GM12878 (cell line): ENCODE data around the gene RAD51. TPM values are rescaled to one million over a fixed set of nuclear protein-coding genes. Genes with fewer than 3 reads are reported as not detected.

Experiments
- ATAC-seq: fragments of 200-7000 bp; cut with Tn5 transposase; 3 replicates; pipeline ENCODE4 v1.9.1; 2020; ENCODE audit warnings: mild to moderate bottlenecking, moderate library complexity
- BruUV-seq: library from RNA; stranded (reverse); fragments of 400-500 nt; replicated peaks from 2 replicates; lab custom pipeline; 2021; lab: Mats Ljungman, UMichigan
- CTCF ChIA-PET: fragments of 300-600 bp; sonication (Branson Sonifier 250); formaldehyde crosslinking; extraction: SDS; loops from one replicate; lab custom pipeline; 2021; ENCODE audit warnings: inconsistent platforms; lab: Yijun Ruan, JAX
- POLR2A ChIA-PET: fragments of 350-600 bp; formaldehyde crosslinking; extraction: SDS; loops from one replicate; lab custom pipeline; 2021; ENCODE audit warnings: inconsistent platforms; lab: Charles Lee
- RAD21 ChIA-PET: fragments of 300-600 bp; sonication (Branson Sonifier 250); formaldehyde crosslinking; loops from one replicate; lab custom pipeline; 2023; ENCODE audit warnings: antibody characterized with exemption; ENCODE audit not compliant: unreplicated experiment; lab: Charles Lee
- SMC1A ChIA-PET: fragments of 300-600 bp; sonication (Branson Sonifier 250); formaldehyde crosslinking; loops from one replicate; lab custom pipeline; 2023; ENCODE audit not compliant: unreplicated experiment, uncharacterized antibody; lab: Charles Lee
- DNase-seq: peaks from one replicate; pipeline ENCODE4 v3.0.0-alpha.2; 2011; ENCODE audit warnings: low read depth, low spot score
- FAIRE-seq: peaks from 3 replicates; lab custom pipeline; 2011; peaks lifted over from hg19 to GRCh38; lab: Jason Lieb, UNC
- H2AFZ ChIP-seq: 2 replicates; pipeline ENCODE4 v1.6.0; 2011; ENCODE audit warnings: low read depth, low read length, control low read depth; ENCODE audit not compliant: control insufficient read depth
- H3K27ac ChIP-seq: 2 replicates; pipeline ENCODE4 v1.5.1; 2011; ENCODE audit warnings: control low read depth; ENCODE audit not compliant: control insufficient read depth, insufficient read depth
- H3K27me3 ChIP-seq, 2 experiments: replicated peaks in 1 of 2; 2 replicates each; pipeline versions ENCODE4 v1.6.0 to v1.6.1; 2011; ENCODE audit warnings: low read length in 1 of 2; ENCODE audit not compliant: control insufficient read depth in 2 of 2, insufficient read depth in 2 of 2
- H3K36me3 ChIP-seq, 2 experiments: 2 replicates each; pipeline ENCODE4 v1.5.1; 2011; ENCODE audit warnings: low read length in 1 of 2; ENCODE audit not compliant: control insufficient read depth in 2 of 2, insufficient read depth in 2 of 2
- H3K4me1 ChIP-seq: 2 replicates; pipeline ENCODE4 v1.6.1; 2011; ENCODE audit warnings: mild to moderate bottlenecking, low read length, moderate library complexity, mixed read lengths; ENCODE audit not compliant: control insufficient read depth, insufficient read depth
- H3K4me2 ChIP-seq: 2 replicates; pipeline ENCODE4 v1.6.0; 2011; ENCODE audit warnings: control low read depth; ENCODE audit not compliant: control insufficient read depth, insufficient read depth
- H3K4me3 ChIP-seq: fragments of 200-600 bp; sonication (generic); 2 replicates; pipeline ENCODE4 v1.5.1; 2016
- H3K79me2 ChIP-seq: 2 replicates; pipeline ENCODE4 v1.6.0; 2011; ENCODE audit warnings: low read length; ENCODE audit not compliant: control insufficient read depth, insufficient read depth
- H3K9ac ChIP-seq: 2 replicates; pipeline ENCODE4 v1.8.0; 2011; ENCODE audit warnings: low read length, control low read depth, mixed read lengths; ENCODE audit not compliant: control insufficient read depth, insufficient read depth
- H3K9me3 ChIP-seq: replicated peaks from 3 replicates; pipeline ENCODE4 v1.5.1; 2011; ENCODE audit warnings: mild to moderate bottlenecking, low read length; ENCODE audit not compliant: control insufficient read depth, insufficient read depth
- H4K20me1 ChIP-seq: 2 replicates; pipeline ENCODE4 v1.6.0; 2011; ENCODE audit not compliant: control insufficient read depth, insufficient read depth
- ATF7 ChIP-seq: fragments of 450-650 bp; IDR thresholded peaks from 2 replicates; pipeline ENCODE4 v1.6.1; 2016; ENCODE audit warnings: low read depth, mild to moderate bottlenecking
- EED ChIP-seq: sonication (generic); IDR thresholded peaks from 2 replicates; pipeline ENCODE4 v1.6.1; 2016; ENCODE audit warnings: antibody characterized with exemption, low read depth
- ESRRA ChIP-seq: IDR thresholded peaks from 2 replicates; pipeline ENCODE4 v1.6.1; 2012; ENCODE audit warnings: mild to moderate bottlenecking, low read length, improper control_type of control experiment
- HDAC2 ChIP-seq: fragments of 200-600 bp; sonication (generic); IDR thresholded peaks from 2 replicates; pipeline ENCODE4 v1.6.1; 2017
- IRF4 ChIP-seq: IDR thresholded peaks from 2 replicates; pipeline ENCODE4 v1.6.1; 2011; ENCODE audit warnings: low read depth, low read length
- PAX8 ChIP-seq: fragments of 450-650 bp; IDR thresholded peaks from 2 replicates; pipeline ENCODE4 v1.6.1; 2017; ENCODE audit warnings: mild to moderate bottlenecking, moderate library complexity
- RAD21 ChIP-seq: IDR thresholded peaks from 2 replicates; pipeline ENCODE4 v1.6.1; 2011; ENCODE audit warnings: mild to moderate bottlenecking, low read depth, low read length, moderate library complexity; ENCODE audit not compliant: insufficient read depth
- SREBF2 ChIP-seq: IDR thresholded peaks from 2 replicates; pipeline ENCODE4 v1.6.1; 2012; ENCODE audit warnings: mild to moderate bottlenecking, low read length
- WGBS: methylation state at CpG from one replicate; pipeline ENCODE4 v1.1.6; 2016; ENCODE audit warnings: low lambda C conversion rate; ENCODE audit not compliant: insufficient replicate concordance, insufficient coverage; ENCODE audit errors: missing lambda C conversion rate; 5-methylcytosine and 5-hydroxymethylcytosine counted together
- in situ Hi-C: fragments of 300-500 bp; cut with MboI; formaldehyde crosslinking; loops from 9 replicates; pipeline ENCODE4 v1.14.3; 2018; ENCODE audit warnings: mixed read lengths
- intact Hi-C: fragments of 100-400 bp; cut with micrococcal nuclease; formaldehyde crosslinking; loops from one replicate; pipeline ENCODE4 v1.14.2; 2022; ENCODE audit not compliant: unreplicated experiment
- polyA plus RNA-seq, 11 experiments: library from polyadenylated mRNA; depleted of rRNA in 4 of 11; unstranded in 6 of 11; stranded (reverse) in 5 of 11; fragments of >200 nt; fragmentation: Nextera tagmentation in 4 of 11; fragmentation: Illumina TruSeq in 1 of 11; extraction: Ambion mirVana in 4 of 11; extraction: Trizol in 1 of 11; gene quantifications; 1 replicate in 1 of 11; 2 replicates in 10 of 11; pipeline versions ENCODE4 v1.2.1 to v1.2.3, GENCODE V29; 2011 to 2016; ENCODE audit warnings: inconsistent platforms in 2 of 11, missing spikeins in 2 of 11, low read depth in 1 of 11
- total RNA-seq, 4 experiments: library from RNA; depleted of rRNA in 3 of 4; stranded (reverse); fragments of >200 nt in 3 of 4; fragmentation: Illumina TruSeq in 1 of 4; extraction: Trizol in 1 of 4; gene quantifications; 2 replicates each; pipeline versions ENCODE4 v1.2.1 to v1.2.3, GENCODE V29; 2013 to 2021

Gene RAD51
- total and polyA plus RNA-seq, 10 of the 15 experiments (the other 5 are each of a cell fraction or from before 2014, with no cell fraction given): 13.1 to 55.0 (median 30.6) TPM

- no peak for TF ChIP-seq EED
- no peak for TF ChIP-seq SREBF2
- no peak for TF ChIP-seq ATF7
- no peak for TF ChIP-seq IRF4
- no peak for TF ChIP-seq PAX8
- TF ChIP-seq ESRRA: no peak
- no peak for TF ChIP-seq RAD21
- no peak for TF ChIP-seq HDAC2
- Histone ChIP-seq H3K36me3 (no peaks in the 10 kb centered on the region; a peak in 2 of 4 replicates), H3K27ac (no peak overlapping the region), H3K27me3 (no peaks in the 10 kb centered on the region), H3K4me3 (no peak overlapping the region), H4K20me1 (no peaks in the 10 kb centered on the region), H3K79me2 (no peaks in the 10 kb centered on the region), H3K9me3 (no peaks in the 10 kb centered on the region), H3K4me1 (peaks cover 39% of the 10 kb centered on the region), H3K4me2 (no peak overlapping the region), H3K9ac (no peak overlapping the region), H2AFZ (no peak overlapping the region)
- ChIA-PET CTCF (interaction anchor here (1.4 to 3.1 kb wide), 3 partner anchors 15 to 178 kb away, joined by 3 to 17 read pairs (median 9); no protein-coding TSS in a partner anchor), POLR2A (interaction anchor here (0.5 to 1.0 kb wide), 3 partner anchors 9 to 237 kb away, joined by 3 to 6 read pairs (median 3); no protein-coding TSS in a partner anchor), RAD21 (no interaction called here), SMC1A (no interaction called here)
- FAIRE-seq (no peak), DNase-seq (no peak), ATAC-seq (no peak)
- in situ Hi-C loops (no loop called here), intact Hi-C loops (no loop called here)
- WGBS: 97% methylated on average over 31 of the region's 32 CpGs
- BruUV-seq: no TSS peak
These were observed 72.2 kb downstream of the RAD51 start for GRCh38 chr15:40766906-40767837.
